ENCODE results near the gene PRPF40A.

- TF ChIP-seq POLR2A (IDR thresholded peaks at IDR 0.05; ENCODE audit: low read length) = no peak
- no peak for TF ChIP-seq GATA1 (IDR thresholded peaks at IDR 0.05; ENCODE audit: low read depth, low read length)
These were observed 90.3 kb downstream of the PRPF40A start for GRCh38 chr2:152626911-152627339.

Measured in erythroblast (primary cell).